HEK293 (cell line): ENCODE results near the gene MYH6.

Experiments
- CTCF ChIA-PET: fragments of 350-600 bp; formaldehyde crosslinking; extraction: SDS; loops from one replicate; lab custom pipeline; 2021; ENCODE audit warnings: antibody characterized with exemption; lab: Yijun Ruan, JAX
- POLR2A ChIA-PET: fragments of 300-600 bp; formaldehyde crosslinking; extraction: SDS; loops from one replicate; lab custom pipeline; 2020; ENCODE audit warnings: antibody characterized with exemption, inconsistent platforms; lab: Yijun Ruan, JAX
- H3K27ac ChIP-seq: fragments of 200-500 bp; sonication (Bioruptor generic); 2 replicates; pipeline ENCODE4 v1.5.1; 2014; ENCODE audit warnings: low read depth, low read length, control low read depth, inconsistent platforms; ENCODE audit errors: extremely low read depth
- H3K36me3 ChIP-seq, 2 experiments: fragments of 200-500 bp in 1 of 2; sonication (Bioruptor generic) in 1 of 2; 1 replicate in 1 of 2; 2 replicates in 1 of 2; pipeline ENCODE4 v1.5.1; 2014 to 2017; ENCODE audit warnings: inconsistent platforms in 2 of 2, low read length in 2 of 2; ENCODE audit not compliant: control insufficient read depth in 2 of 2, insufficient read depth in 1 of 2
- H3K4me1 ChIP-seq: fragments of 200-500 bp; sonication (Bioruptor generic); 2 replicates; pipeline ENCODE4 v1.5.1; 2014; ENCODE audit warnings: mild to moderate bottlenecking, low read length, inconsistent platforms; ENCODE audit not compliant: control insufficient read depth, insufficient read depth
- H3K4me3 ChIP-seq: 2 replicates; pipeline ENCODE4 v1.5.1; 2011; ENCODE audit warnings: low read depth, mild to moderate bottlenecking, control low read depth, low read length, moderate library complexity
- H3K9me3 ChIP-seq: fragments of 200-500 bp; sonication (Bioruptor generic); 2 replicates; pipeline ENCODE4 v1.5.1; 2014; ENCODE audit warnings: low read depth, low read length, inconsistent platforms; ENCODE audit not compliant: control insufficient read depth, insufficient read depth
- ELK4 ChIP-seq: IDR thresholded peaks from 2 replicates; pipeline ENCODE4 v1.6.1; 2011; ENCODE audit warnings: mild to moderate bottlenecking, low read depth, low read length, borderline replicate concordance
- GLI4 ChIP-seq: fragments of 450-650 bp; formaldehyde crosslinking; IDR thresholded peaks from 2 replicates; pipeline ENCODE4 v1.5.1; 2016; ENCODE audit warnings: missing biosample characterization, missing genetic modification characterization
- KLF17 ChIP-seq: fragments of 450-650 bp; formaldehyde crosslinking; IDR thresholded peaks from 2 replicates; pipeline ENCODE4 v1.5.1; 2016; ENCODE audit warnings: missing biosample characterization, missing genetic modification characterization
- RBAK ChIP-seq: fragments of 450-650 bp; formaldehyde crosslinking; IDR thresholded peaks from 2 replicates; pipeline ENCODE4 v1.5.1; 2016; ENCODE audit warnings: missing biosample characterization, missing genetic modification characterization
- REPIN1 ChIP-seq: fragments of 450-650 bp; formaldehyde crosslinking; IDR thresholded peaks from 2 replicates; pipeline ENCODE4 v1.5.1; 2017; ENCODE audit warnings: missing biosample characterization, missing genetic modification characterization, low read depth
- SCRT2 ChIP-seq: fragments of 450-650 bp; formaldehyde crosslinking; IDR thresholded peaks from 2 replicates; pipeline ENCODE4 v1.5.1; 2016; ENCODE audit warnings: missing biosample characterization, missing genetic modification characterization
- SETDB1 ChIP-seq: IDR thresholded peaks from one replicate; pipeline ENCODE4 v1.6.1; 2017; ENCODE audit warnings: mild to moderate bottlenecking, low read length, moderate library complexity, mixed read lengths; ENCODE audit not compliant: insufficient read length
- WT1 ChIP-seq: fragments of 450-650 bp; formaldehyde crosslinking; IDR thresholded peaks from 2 replicates; pipeline ENCODE4 v1.5.1; 2016; ENCODE audit warnings: missing biosample characterization, missing genetic modification characterization
- ZBTB17 ChIP-seq: fragments of 450-650 bp; formaldehyde crosslinking; IDR thresholded peaks from 2 replicates; pipeline ENCODE4 v1.5.1; 2016; ENCODE audit warnings: missing biosample characterization, missing genetic modification characterization
- ZNF133 ChIP-seq: fragments of 450-650 bp; formaldehyde crosslinking; IDR thresholded peaks from 2 replicates; pipeline ENCODE4 v1.5.1; 2016; ENCODE audit warnings: missing biosample characterization, missing genetic modification characterization
- ZNF146 ChIP-seq: fragments of 450-650 bp; formaldehyde crosslinking; IDR thresholded peaks from 2 replicates; pipeline ENCODE4 v1.5.1; 2016; ENCODE audit warnings: missing biosample characterization, missing genetic modification characterization
- ZNF184 ChIP-seq: fragments of 450-650 bp; IDR thresholded peaks from 2 replicates; pipeline ENCODE4 v1.5.1; 2018; ENCODE audit warnings: missing biosample characterization, mild to moderate bottlenecking, missing genetic modification characterization
- ZNF248 ChIP-seq: fragments of 450-650 bp; formaldehyde crosslinking; IDR thresholded peaks from 2 replicates; pipeline ENCODE4 v1.5.1; 2017; ENCODE audit warnings: missing biosample characterization, missing genetic modification characterization
- ZNF280D ChIP-seq: fragments of 450-650 bp; formaldehyde crosslinking; IDR thresholded peaks from 2 replicates; pipeline ENCODE4 v1.5.1; 2016; ENCODE audit warnings: missing biosample characterization, missing genetic modification characterization
- ZNF514 ChIP-seq: fragments of 450-650 bp; formaldehyde crosslinking; IDR thresholded peaks from 2 replicates; pipeline ENCODE4 v1.5.1; 2016; ENCODE audit warnings: missing biosample characterization, missing genetic modification characterization
- ZNF530 ChIP-seq: fragments of 450-650 bp; formaldehyde crosslinking; IDR thresholded peaks from 2 replicates; pipeline ENCODE4 v1.5.1; 2016; ENCODE audit warnings: low read depth, missing biosample characterization, missing genetic modification characterization
- ZNF548 ChIP-seq: fragments of 450-650 bp; formaldehyde crosslinking; IDR thresholded peaks from 2 replicates; pipeline ENCODE4 v1.5.1; 2016; ENCODE audit warnings: missing biosample characterization, missing genetic modification characterization
- ZNF571 ChIP-seq: fragments of 450-650 bp; formaldehyde crosslinking; IDR thresholded peaks from 2 replicates; pipeline ENCODE4 v1.5.0; 2017; ENCODE audit warnings: missing biosample characterization, missing genetic modification characterization
- ZNF660 ChIP-seq: fragments of 450-650 bp; IDR thresholded peaks from 2 replicates; pipeline ENCODE4 v1.5.1; 2018; ENCODE audit warnings: missing biosample characterization, mild to moderate bottlenecking, missing genetic modification characterization
- ZNF777 ChIP-seq: fragments of 450-650 bp; formaldehyde crosslinking; IDR thresholded peaks from 2 replicates; pipeline ENCODE4 v1.5.1; 2017; ENCODE audit warnings: missing biosample characterization, missing genetic modification characterization, borderline replicate concordance
- ZXDB ChIP-seq: fragments of 450-650 bp; formaldehyde crosslinking; IDR thresholded peaks from 2 replicates; pipeline ENCODE4 v1.5.1; 2016; ENCODE audit warnings: missing biosample characterization, missing genetic modification characterization
- TF ChIP-seq, protein P1 (sequence below): fragments of 450-650 bp; formaldehyde crosslinking; IDR thresholded peaks from 2 replicates; pipeline ENCODE4 v1.5.1; 2016; ENCODE audit warnings: missing biosample characterization, missing genetic modification characterization
- TF ChIP-seq, protein P2 (sequence below): fragments of 450-650 bp; formaldehyde crosslinking; IDR thresholded peaks from 2 replicates; pipeline ENCODE4 v1.5.1; 2016; ENCODE audit warnings: missing biosample characterization, missing genetic modification characterization
- TF ChIP-seq, protein P3 (sequence below): fragments of 450-650 bp; formaldehyde crosslinking; IDR thresholded peaks from 2 replicates; pipeline ENCODE4 v1.5.1; 2016; ENCODE audit warnings: missing biosample characterization, missing genetic modification characterization

MYH6 gene

DNA sequence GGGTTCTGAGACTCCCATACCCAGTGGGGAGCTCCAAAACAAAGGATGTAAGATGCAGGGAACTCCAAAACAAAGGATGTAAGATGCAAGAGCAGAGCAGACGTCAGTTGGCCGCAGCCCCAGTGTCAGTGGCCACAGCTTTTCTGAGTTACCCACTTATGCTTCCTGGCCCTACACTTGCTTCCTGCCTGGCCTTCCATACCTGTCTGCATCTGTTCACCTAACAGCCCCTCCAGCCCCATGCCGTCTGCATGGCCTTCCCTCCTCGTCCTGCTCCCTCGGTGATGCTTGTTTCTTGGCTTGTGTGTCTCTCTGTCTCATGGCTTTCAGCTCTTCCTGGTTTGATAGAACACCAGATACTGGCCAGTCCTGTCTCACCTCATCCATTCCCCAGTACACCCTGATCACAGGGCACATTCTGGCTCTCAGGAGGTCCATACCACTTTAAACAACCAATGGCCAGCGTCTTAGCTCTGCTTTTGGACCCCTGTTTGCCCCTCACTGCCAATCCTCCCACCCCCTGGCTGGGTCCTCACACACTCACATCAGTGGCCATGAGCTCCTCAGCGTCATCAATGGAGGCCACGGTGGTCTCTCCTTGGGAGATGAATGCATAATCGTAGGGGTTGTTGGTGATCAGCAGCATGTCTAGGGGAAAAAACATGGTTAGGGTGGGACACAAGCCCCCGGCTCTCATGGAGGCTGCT, 22.1 kb upstream of the MYH6 start:
- no peak for TF ChIP-seq ZNF146 (tag by site-specific recombination)
- no peak for TF ChIP-seq ZNF571 (tag by site-specific recombination)
- TF ChIP-seq ZNF184 = no peak
- no peak for TF ChIP-seq GLI4
- TF ChIP-seq ZNF133 (tag by site-specific recombination) = no peak
- no peak for TF ChIP-seq ZNF530 (tag by site-specific recombination)
- TF ChIP-seq REPIN1 (tag by site-specific recombination) = no peak
- Histone ChIP-seq H3K4me3 (no peak overlapping the region), H3K27ac (no peak overlapping the region), H3K4me1 (no peaks in the 10 kb centered on the region), H3K36me3 (no peaks in the 10 kb centered on the region), H3K9me3 (no peaks in the 10 kb centered on the region)
- POLR2A ChIA-PET = no interaction called here
- CTCF ChIA-PET = no interaction called here

GRCh38 chr14:23428686-23429495, 20.8 kb upstream of the MYH6 start:
- POLR2A ChIA-PET = no interaction called here
- CTCF ChIA-PET = no interaction called here
- TF ChIP-seq, protein P1, sequence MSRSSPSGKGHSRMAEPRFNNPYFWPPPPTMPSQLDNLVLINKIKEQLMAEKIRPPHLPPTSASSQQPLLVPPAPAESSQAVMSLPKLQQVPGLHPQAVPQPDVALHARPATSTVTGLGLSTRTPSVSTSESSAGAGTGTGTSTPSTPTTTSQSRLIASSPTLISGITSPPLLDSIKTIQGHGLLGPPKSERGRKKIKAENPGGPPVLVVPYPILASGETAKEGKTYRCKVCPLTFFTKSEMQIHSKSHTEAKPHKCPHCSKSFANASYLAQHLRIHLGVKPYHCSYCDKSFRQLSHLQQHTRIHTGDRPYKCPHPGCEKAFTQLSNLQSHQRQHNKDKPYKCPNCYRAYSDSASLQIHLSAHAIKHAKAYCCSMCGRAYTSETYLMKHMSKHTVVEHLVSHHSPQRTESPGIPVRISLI (tag by site-specific recombination) = no peak
- TF ChIP-seq SCRT2 (no peak), RBAK (tag by site-specific recombination) (no peak), ZNF514 (tag by site-specific recombination) (no peak), REPIN1 (tag by site-specific recombination) (no peak), ZNF280D (tag by site-specific recombination) (no peak), ZNF248 (no peak), ZNF660 (tag by site-specific recombination) (no peak), KLF17 (tag by site-specific recombination) (no peak), ELK4 (no peak), ZNF548 (no peak), ZBTB17 (no peak), WT1 (tag by site-specific recombination) (no peak), ZNF777 (tag by site-specific recombination) (no peak), ZXDB (tag by site-specific recombination) (no peak), SETDB1 (no peak)
- TF ChIP-seq, protein P2, sequence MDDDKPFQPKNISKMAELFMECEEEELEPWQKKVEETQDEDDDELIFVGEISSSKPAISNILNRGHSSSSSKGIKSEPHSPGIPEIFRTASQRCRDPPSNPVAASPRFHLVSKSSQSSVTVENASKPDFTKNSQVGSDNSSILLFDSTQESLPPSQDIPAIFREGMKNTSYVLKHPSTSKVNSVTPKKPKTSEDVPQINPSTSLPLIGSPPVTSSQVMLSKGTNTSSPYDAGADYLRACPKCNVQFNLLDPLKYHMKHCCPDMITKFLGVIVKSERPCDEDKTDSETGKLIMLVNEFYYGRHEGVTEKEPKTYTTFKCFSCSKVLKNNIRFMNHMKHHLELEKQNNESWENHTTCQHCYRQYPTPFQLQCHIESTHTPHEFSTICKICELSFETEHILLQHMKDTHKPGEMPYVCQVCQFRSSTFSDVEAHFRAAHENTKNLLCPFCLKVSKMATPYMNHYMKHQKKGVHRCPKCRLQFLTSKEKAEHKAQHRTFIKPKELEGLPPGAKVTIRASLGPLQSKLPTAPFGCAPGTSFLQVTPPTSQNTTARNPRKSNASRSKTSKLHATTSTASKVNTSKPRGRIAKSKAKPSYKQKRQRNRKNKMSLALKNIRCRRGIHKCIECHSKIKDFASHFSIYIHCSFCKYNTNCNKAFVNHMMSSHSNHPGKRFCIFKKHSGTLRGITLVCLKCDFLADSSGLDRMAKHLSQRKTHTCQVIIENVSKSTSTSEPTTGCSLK = no peak
- TF ChIP-seq, protein P3, sequence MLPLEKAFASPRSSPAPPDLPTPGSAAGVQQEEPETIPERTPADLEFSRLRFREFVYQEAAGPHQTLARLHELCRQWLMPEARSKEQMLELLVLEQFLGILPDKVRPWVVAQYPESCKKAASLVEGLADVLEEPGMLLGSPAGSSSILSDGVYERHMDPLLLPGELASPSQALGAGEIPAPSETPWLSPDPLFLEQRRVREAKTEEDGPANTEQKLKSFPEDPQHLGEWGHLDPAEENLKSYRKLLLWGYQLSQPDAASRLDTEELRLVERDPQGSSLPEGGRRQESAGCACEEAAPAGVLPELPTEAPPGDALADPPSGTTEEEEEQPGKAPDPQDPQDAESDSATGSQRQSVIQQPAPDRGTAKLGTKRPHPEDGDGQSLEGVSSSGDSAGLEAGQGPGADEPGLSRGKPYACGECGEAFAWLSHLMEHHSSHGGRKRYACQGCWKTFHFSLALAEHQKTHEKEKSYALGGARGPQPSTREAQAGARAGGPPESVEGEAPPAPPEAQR (tag by site-specific recombination) = no peak

More at GRCh38 chr14:23428686-23429495, 20.8 kb upstream of the MYH6 start:
- H3K4me1 ChIP-seq = no peaks in the 10 kb centered on the region
- H3K4me3 ChIP-seq = no peak overlapping the region
- H3K9me3 ChIP-seq = no peaks in the 10 kb centered on the region
- no peak overlapping the region for H3K27ac ChIP-seq
- no peaks in the 10 kb centered on the region for H3K36me3 ChIP-seq
